Fibroblast of skin of right quadriceps (primary cell): Measurements from ENCODE around the gene SACM1L.
"Not testable (repeated sequence)": the region's sequence is repeated elsewhere in the genome, so short reads cannot be mapped to it uniquely, and the experiment has no call there.

Experiments
- DNase-seq: peaks from one replicate; pipeline ENCODE4 v3.0.0-alpha.2; 2013

SACM1L gene

DNA sequence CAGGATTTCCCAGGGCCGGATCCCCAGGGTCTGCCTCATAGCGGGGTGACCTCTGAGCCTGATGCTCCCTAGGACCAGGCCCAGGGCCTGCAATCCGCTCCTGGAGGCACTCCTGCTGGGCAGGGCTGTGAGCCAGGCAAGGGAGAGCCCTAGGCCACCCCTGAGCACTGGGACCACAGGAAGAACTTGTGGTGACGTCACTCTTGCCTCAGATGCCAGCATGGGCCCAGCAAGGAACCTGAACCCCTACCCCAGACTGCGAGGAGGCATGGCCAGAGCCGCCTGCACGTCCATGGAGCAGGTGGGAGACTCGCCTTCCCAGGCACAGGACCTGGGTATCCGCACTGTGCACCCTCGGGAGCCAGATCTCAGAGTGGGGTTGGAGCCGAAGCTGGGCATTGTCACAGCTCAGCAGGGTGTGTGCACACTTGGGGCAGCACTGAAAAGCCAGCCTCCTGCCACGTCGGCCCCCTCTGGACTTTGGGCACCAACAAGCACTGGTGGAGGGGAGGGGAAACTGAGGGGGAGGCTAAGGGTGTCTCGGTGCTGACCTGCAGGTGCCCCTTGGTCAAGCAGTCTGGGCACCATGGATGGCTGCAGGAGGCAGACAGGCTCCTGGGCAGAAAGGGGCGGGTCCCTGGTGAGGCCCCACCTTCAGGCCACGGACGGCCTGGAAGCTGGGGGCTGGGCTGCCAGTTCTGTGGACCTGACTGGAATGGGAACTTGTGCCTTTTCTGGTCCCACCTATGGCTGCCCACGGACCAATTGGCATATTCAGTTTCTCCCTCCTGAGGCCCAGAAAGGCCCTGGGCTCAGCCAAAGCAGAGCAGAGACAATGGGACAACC lies 57.8 kb downstream of the SACM1L start:
- DNase-seq = no peak

DNA sequence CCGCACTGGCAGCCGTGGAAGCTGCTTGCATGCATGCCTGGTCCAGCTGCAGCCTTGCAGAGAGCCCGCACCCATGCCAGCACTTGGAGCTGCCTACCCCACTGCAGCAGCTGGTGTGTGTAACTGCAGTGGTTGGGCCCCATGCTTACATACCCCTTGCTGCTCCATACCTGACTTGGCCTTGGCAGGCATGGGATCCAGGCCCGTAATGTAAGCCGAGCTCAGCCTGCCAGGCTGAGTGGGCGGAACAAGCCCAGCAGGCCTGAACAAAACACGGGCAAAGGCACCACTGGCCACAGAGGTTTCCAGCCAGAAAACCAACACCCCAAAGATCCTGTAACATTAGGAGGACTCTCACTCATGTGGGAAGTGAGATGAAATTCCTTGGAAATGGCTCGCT lies 58.9 kb downstream of the SACM1L start:
- DNase-seq = no peak

DNA sequence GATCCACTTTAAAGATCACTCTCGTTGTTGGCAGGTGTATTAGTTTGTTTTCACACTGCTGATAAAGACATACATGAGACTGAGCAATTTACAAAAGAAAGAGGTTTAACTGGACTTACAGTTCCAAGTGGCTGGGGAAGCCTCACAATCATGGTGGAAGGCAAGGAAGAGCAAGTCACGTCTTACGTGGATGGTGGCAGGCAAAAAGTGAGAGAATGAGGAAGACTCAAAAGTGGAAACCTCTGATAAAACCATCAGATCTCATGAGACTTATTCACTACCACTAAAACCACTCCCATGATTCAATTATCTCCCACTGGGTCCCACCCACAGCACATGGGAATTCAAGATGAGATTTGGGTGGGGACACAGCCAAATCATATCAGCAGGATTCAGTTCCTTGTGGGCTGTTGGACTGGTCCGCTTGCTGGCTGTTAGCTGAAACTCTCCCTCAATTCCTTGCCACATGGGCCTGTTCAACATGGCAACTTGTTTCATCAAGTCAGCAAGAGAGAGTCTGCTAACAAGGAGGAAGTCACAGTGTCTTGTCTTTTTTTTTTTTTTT lies 59.9 kb downstream of the SACM1L start:
- not testable (repeated sequence) for DNase-seq

DNA sequence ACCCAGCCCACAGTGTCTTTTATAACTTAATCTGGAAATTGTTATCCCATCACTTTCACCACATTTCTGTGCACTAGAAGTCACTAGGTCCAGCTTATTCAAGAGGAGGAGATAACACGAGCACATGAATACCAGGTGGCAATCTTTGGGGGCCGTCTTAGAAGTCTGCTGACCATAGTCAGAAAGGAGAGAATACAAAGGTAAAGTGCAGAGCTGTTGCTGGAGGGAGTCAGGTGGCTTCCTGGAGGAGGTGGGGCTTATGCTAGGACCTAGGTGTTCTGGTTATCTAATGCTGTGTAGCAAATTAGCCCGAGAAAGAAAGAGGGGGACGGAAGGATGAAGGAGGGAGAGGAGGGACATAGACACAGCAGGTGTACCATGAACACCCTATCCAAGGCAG lies 60.7 kb downstream of the SACM1L start:
- no peak for DNase-seq

DNA sequence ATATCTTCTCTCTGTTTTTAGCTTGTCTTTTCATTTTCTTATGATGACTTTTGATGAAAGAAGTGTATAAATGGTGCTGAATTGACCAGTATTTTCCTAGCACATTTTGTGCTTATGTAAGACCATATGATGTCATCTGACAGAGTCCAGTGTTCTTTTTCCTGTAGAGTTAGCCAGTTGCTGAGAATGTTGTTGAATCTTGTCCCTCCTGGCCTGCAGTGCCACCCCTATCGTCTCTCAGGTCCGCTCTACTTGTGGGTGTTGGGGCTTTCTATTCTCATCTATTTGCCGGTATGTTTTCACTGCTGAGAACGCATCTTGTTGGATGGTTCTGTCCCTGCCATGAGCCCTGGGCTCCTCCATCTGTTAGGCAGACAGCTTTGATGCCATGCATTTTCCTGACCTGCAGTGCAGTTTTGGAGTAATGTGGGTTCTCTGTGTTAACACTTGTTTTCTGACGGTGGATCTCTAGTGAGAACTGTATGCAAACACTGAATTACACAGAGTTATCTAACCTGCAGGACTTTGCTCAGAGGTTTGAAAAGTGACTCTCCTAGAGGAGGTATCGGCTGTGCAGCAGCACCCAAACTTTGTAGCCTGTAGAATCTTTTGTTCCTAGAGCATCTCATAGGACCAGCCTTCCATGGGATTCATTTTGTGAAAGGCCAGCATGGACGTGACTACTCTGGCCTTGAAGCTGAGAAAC lies 62.5 kb downstream of the SACM1L start:
- no peak for DNase-seq

DNA sequence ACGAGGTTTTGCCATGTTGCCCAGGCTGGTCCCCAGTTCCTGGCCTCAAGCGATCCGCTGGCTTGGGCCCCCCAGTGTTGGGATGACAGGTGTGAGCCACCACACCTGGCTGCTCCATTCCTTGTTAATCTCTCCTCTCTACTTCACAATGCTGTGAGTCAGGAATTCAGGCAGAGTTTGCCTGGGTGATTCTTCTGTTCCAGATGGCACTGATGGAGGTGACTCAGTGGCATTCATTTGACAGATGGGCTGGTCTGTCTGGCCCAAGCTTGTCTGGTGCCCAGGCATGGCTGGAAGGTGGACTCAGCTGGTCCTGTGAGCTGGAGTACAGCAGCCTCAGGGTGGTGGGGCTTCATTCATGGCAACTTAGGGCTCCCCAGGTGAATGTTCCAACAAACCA lies 63.9 kb downstream of the SACM1L start:
- no peak for DNase-seq

DNA sequence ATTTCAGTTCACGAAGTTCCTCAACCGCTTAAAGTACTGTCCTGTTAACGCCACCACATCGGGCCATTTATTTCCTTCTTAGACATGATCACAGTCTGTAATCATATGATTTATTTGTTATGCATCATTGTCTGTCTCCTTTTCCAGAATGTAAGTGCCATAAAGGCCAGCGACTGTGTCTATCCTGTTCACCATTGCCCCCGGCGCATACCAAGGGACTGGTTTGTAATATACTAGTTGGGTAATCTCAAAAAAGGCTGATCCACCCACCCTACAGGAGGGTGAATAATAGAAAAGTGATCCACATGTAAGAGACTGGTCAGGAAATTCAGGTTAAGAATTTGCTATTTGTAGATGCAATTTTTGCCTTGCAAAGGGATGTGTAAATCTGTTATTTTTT lies 65.3 kb downstream of the SACM1L start:
- DNase-seq = no peak

DNA sequence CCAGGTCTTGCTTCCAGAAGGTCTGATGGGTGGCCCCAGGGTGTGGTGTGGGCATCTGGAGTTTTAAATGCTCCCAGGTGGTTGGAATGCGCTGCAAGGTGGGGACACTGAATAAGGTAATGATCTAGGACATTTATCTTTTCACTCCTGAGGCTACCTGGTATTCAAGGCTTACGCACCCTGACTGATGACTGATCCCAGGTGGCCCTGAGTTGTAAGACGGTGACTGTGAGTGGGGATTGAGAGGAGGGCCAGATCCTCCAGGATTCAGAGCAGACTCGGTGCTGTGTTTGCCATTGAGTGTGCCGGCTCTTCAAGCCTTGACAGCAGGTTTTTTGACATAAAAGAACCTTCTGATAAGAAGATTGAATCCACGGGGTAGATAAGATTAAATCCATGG lies 66.9 kb downstream of the SACM1L start:
- no peak for DNase-seq

DNA sequence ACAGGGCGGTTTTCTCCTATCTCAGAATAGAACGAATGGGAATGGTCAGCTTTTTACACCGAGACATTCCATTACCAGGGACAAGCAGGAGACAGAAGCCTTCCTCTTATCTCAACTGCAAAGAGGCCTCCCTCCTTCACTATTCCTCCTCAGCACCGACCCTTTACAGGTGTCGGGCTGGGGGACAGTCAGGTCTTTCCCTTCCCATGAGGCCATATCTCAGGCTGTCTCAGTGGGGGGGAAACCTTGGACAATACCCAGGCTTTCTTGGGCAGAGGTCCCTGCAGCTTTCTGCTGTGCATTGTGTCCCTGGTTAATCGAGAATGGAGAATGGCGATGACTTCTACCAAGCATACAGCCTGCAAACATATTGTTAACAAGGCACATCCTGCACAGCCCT lies 67.9 kb downstream of the SACM1L start:
- not testable (repeated sequence) for DNase-seq

DNA sequence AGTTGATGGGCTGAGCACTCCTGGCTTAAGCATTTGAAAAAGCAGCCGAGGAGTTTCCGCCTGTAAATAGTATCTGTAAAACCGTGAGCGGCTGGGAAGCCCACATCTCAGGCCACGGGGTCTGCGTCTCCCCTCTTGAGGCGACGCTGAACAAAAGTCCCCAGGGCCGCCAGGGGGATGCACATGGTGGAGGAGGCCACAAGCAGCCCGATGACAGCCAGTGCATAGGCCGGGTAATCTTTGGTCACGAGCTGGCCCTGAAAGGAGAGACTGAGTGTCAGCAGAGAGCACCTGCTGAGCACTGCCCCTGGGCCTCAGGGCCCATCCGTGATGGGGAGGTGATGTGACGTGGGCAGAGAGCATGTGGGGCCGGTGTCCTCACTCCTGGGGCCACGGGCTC lies 69.7 kb downstream of the SACM1L start:
- no peak for DNase-seq

DNA sequence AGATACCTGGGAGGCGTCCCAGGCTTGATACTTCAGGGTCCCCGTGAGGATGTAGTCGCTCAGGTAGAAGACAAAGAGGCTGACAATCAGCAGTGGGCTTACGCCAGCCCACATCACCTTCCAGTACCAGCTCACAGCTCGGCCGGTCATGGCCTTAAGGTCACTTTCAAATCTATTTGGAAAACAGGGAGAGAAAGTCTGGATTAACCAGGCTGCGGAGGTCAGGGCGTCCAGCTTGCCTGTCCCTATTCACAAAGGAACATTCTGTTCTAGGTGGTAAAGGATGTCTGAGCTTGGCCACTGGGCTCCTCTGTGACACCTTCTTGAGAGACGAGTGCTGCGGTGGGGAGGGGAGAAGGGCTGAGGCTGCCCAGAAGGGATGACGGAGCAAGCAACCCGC lies 70.7 kb downstream of the SACM1L start:
- no peak for DNase-seq

DNA sequence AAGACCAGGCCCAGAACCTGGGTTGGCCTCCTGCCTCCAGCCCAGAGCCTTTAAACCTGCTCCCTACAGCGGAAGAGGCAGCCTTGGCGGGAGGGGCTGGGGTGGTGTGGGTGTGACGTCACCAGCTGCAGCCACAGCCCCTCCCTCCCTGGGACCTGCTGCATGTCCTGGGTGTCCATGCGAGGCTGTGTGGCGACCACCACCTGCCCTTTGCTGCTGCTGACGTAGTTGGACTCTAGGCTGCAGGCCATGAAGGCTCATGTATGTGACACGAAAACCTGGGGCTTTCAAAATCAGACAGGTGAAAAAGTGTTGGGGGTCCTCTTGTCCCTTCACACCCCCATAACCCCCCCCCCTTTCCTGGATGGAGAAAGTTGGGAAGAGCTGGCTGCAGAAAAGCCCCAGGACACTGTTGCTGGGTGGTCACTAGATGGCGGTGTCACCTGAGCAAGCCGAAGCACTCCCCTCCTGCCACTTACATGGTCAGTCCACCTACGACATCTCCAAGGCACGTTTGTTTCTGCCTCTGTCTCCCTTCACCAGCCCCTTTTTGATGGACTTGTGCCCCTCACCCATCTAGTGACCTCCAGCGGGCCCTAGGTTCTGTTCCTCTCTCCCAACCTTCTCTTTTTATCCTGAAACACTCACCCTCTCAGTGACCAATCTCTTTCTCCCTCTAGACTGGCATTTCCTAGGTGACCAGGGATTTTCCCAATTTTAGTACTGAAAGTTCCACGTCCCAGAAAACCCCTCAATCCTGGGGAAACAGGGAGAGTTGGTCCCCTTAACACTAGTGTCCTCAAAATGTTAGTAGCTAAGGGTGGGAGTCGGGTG lies 71.9 kb downstream of the SACM1L start:
- peak; percentile 48 for DNase-seq

DNA sequence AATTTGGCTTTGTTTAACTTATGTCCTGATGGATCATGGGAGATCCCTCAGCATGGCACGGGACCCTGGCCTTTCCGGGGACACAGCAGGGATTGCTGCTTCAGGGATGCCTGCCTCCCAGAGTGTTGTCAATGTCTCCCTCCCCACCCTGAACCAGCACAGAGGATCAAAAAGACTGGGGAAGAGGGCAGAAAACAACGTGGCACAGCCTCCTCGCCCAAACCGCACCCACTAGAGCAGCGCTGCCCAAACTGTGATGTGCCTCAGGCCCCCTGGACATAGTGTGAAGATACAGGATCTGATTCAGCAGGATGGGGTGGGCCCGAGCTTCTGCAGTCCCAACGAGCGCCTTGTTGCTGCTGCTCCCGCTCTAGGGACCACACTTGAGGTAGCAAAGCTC lies 72.6 kb downstream of the SACM1L start:
- DNase-seq = no peak

DNA sequence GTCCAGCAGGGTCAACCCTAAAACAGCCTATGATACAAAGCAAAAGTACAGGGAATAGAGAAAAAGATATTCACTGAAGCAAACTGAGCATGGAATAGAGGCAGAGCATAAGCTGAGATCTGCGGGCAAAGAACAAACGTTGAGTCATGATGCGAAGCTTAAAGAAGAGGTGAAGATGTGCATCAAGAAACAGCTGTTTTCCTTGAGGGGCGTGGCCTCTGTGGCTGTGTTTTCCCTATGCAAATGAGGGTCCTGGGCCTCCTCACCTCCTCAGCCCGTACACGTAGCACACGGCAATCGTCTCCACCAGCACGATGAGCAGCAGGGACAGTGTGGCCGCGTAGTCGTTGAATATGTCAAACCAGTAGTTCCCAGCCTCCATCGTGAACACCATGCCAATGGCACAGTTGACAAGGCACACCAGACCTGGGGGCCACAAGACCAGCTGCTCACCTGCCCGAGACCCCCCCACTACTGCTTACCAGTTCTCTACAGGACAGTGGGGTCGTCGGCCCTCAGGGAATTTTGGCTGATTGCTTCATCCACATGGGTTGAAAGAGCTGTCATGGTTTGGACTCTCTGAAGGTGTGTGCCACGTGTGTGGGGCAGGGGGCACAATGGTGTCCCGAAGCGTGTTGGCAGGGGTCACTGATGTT lies 73.6 kb downstream of the SACM1L start:
- no peak for DNase-seq

DNA sequence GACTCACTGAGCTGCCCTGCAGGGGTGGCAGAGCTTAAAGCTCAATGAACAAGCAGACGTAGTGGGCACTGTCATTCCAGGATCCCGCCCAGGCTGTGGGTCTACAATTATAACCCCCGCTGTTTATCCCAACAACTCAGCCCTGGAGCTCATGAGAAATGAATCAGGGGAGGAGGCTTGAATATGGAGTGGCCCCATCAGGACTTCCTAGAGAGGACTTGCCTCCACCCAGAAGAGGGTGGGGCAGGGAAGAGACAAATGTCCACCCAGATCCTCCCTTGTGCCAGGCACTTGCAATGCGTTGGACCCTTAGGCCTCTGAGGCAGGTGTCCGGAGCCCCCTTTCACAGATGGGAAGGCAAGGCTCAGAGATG lies 74.1 kb downstream of the SACM1L start:
- no peak for DNase-seq

DNA sequence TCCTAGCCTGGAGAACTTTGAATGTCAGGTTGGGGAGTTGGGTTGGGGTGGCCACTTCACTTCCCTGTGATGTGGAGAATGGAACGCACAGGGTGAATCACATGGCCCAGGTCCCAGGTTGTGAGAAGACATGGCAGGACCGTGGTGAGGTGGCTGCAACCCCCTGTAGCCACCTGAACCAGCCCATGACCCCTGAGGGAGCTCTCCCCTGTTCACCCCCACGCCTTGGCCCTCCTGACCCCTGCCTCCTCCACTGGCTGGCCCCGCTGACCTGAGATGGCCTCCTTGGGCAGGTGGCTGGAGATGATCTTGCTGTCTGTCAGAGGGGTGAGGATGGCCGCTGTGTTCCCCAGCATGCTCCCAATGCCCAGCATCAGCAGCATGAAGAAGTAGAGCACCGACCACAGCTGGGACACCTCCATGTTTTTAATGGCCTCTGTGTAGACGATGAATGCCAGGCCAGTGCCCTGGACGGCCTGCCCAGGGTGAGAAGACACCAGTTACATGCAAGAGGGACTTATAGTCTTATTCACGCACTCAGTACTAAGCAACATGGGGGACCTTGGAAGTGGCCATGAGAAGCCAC lies 76.2 kb downstream of the SACM1L start:
- no peak for DNase-seq

DNA sequence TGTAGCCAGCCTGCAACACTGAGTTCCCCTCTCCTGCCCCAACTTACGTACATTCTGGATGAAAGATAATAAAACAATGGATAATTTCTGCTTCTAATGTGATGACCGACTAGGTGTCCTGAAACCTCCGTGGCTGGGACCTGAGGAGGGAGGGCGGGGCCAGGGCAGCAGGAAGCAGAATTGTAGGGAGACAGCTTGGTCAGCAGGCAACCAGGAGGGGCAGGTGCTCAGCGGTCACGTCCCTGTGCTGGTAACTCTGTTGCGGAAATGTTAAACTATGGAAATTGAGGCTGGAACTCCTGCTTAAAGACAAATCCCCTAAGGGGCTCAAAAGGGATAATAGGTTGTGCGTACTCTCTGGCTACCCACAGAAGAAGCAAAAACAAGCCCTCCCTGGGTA lies 76.8 kb downstream of the SACM1L start:
- no peak for DNase-seq

DNA sequence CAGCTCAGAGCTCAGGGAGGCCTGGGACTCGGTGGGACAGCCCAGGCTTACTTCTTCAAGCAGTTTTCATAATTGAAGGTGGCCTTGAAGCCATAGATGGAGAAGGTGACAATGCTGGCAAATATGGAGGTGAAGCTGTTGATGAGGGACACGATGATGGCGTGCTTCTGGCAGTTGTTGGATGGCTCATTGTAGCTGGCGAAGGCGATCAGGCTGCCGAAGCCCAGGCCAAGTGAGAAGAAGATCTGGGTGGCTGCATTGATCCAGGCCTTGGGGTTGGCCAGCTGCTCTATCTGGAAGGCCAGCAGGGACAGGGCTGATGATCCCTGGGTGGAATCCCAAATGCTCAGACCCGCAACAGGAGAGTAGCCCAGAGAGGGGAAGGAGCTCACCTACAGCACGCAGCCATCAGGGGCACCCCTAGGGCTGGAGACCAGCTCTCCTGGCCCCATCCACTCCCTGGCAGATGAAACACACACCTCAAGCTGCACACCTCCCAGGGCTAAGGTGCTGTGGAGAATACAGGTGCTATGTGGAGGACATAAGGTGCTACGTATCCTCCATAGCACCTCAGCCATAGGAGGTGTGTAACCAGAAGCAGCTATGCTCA lies 82.1 kb downstream of the SACM1L start:
- DNase-seq = no peak

DNA sequence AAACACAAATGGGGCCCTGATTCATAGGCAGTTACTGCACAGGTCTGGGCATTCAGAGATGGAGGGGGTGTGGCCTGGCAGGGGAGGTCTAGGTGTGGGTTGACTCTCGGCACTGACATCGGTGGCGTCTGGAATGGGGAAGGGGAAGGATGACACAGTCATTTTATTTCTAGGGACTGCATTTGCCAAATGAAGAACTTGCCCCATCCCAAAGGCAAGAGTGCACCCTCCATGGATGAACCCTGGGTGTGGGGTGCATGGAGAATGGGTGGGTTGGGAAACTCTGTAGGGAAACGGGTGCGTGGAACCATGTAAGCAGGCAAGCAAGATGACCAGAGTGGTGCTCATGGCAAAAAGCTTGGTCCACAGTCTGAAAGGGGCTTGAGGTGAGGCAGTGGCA lies 82.6 kb downstream of the SACM1L start:
- DNase-seq = no peak

DNA sequence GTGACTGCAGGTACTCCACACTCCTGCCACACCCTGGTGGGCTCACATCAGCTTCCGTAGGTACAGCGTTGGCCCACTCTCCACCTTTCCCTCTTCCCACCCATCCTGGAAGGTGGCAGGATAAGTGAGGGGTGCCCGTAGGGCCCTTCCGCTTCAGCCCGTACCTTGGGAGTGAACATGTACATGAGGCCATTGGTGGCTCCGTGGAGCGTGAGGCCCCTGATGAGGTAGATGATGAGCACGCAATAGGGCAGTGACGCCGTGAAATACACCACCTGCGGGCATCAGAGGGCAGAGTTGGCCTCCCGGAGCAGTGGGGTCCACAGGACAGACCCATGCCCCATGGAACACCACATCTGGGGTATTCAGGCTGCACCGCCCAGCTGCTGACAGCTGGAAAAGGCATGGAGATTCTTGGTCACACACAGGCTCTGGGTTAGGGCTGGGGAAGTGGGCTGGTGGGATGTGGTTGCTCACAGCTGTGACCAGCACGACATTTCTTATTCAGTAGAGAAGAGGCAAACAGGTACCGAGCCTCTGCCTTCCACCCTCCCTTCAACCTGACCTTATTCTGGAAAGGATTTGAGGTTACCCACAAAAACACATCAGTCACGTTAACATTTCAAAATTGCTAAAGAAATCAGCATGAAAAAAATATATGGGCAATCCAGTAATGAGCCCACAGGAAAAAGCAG lies 83.3 kb downstream of the SACM1L start:
- DNase-seq = no peak

DNA sequence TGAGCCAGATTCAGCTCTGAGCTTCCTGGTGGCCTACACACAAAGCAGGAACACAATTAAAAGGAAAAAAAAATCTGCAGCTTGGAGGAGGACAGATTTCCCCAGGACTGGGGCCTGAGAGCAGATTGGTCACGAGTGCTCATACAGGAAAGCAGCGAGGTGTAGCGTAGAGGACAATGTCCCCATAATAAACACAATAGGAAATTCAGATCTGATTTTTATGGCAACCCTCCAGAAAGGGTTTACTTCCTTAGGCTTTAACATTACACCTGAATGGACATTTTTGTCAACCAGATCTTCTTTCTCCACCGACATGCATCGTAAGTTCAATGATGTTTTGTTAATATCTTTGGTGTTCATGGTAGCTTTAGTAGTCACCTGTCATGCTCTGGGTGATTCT lies 83.9 kb downstream of the SACM1L start:
- no peak for DNase-seq
